ENCODE data around the gene ADAMTS10.
"Not testable (repeated sequence)": the region's sequence is repeated elsewhere in the genome, so short reads cannot be mapped to it uniquely, and the experiment has no call there.

Gene ADAMTS10

DNA sequence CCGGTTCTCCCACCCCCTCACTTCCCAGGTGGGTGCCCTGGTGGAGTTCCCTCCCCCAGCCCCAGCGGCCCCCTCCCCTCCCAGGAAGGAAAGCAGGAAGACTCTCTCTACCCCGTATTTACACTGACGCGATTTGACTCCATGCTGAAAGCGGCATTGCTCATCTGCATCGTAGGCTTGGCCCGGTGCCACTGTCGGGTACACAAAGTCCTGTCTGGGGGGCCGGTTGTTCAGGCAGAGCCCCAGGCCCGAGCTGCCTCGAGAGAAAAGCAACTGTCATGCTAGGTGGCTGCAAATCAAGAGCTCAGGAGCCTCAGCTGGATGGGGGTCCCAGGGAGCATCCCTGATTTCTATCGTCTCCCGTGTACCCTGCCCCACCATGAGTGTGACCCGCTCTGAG is 14.9 kb downstream of the ADAMTS10 start:
- DNase-seq (ENCODE audit: low spot score) = no peak

DNA sequence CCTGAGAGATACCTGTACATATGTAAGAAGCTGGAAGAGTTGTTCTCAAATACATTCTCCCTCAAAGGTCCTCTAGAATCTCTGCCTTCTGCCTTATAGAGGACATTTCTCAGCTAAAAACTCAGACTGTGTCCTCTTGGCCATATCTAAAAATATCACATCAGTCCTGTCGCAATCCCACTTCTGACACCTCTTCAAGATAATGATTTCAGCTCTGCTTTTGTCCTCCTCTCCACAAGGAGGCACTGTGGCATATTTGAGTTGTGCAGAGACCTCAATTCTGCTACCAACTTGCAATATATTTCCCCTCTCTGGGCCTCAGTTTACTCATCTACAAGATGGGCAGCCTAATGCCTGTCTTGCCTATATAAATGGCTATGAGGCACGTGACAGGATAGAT is 16.6 kb downstream of the ADAMTS10 start:
- DNase-seq (ENCODE audit: low spot score) = no peak

DNA sequence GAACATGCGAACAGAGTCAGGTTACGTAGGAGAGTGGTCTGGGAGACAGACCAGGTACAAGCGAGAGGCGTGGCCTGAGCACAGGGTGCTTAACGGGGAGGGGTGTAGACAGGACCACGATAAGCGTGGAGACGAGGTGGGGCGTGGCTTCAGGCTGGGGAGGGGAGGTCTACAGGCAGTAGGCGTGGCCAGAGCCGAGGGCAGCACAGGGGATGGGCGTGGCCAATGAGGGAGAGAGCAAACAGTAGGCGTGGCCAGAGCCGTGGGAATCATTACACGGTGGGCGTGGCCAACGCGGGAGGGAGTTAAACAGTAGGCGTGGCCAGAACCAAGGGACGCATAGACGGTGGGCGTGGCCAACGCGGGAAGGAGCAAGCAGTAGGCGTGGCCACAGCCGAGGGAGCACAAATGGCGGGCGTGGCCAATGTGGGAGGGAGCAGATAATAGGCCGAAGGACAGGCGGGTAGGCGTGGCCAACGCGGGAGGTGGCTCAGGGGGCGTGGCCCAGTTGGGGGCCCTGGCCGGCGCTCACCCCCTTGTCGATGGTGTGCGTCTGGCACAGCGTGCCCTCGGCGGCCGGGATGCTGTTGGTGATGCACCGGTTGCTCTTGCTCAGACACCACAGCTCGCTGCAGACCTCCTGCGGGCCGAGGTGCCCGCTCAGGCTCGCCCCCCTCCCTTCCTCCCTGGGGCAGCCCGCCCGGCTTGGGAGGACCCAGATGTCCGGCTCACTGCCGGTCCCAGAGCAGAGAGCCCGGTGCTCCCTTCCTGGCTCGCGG is 18.1 kb downstream of the ADAMTS10 start:
- DNase-seq (ENCODE audit: low spot score) = peak; percentile 88

DNA sequence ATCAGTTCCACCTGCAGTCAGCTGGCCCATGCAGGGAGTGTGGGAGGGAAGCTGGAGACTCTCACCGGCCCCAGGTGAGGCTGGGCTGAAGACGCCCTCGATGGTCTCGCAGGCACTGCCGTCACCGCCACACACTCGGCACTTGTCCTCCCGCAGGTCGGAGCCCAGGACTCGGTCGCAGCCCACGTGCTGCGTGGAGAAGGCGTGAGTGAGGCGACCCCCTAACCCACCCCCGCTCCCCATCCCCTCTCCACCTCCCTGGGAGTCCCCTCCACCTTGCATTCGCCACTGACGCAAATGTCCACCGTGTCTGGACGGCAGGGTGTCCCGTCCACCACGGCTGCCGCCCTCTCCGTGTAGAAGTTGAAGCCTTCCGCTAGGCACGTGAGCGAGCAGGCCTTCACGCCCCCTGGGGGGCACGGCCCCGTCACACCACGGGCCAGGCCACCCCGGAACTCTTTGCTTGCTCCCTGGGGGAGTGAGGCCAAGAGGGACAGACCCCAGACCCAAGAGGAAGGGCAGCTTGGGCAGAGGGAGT is 21.3 kb downstream of the ADAMTS10 start:
- DNase-seq (ENCODE audit: low spot score) = no peak

DNA sequence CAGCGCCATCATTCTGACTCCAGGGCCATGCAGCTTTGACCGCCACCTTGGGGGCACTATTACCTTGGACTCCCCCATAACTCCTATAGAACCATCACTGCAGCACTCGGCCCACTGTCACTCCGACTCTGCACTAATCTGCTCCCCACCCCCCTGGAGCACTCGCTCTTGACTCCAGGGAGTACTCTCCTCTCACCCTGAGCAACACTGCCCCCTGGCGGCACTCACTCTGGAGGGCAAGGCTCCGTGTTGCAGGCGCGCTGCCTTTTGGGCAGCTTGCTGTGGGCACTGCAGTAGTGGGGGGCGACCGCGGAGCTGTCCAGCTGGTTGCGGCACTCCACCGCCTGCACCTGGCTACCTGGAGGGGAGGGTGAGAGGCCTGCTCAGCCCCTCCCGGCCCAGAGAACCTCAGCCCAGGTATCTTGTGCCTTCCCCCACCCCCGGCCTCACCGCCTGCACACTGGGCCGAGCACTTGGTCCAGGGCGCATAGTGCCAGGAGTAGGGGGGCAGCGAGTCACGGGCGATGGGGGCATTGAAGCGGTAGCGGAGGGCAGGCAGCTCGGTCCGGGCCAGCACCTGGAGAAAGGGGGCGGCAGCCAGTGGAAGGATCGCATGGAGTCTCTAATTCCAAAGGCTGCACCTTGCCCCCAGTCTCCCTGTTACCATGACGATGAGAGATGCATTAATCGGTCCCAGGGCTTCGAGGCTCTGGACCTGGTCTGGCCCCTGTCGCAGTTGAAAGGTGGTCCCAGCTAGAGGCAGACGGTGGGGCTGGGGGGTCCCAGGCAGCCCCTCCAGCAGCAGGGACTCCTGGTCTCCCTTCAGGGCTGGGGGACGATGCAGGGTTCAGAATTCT is 24.4 kb downstream of the ADAMTS10 start:
- DNase-seq (ENCODE audit: low spot score) = no peak

DNA sequence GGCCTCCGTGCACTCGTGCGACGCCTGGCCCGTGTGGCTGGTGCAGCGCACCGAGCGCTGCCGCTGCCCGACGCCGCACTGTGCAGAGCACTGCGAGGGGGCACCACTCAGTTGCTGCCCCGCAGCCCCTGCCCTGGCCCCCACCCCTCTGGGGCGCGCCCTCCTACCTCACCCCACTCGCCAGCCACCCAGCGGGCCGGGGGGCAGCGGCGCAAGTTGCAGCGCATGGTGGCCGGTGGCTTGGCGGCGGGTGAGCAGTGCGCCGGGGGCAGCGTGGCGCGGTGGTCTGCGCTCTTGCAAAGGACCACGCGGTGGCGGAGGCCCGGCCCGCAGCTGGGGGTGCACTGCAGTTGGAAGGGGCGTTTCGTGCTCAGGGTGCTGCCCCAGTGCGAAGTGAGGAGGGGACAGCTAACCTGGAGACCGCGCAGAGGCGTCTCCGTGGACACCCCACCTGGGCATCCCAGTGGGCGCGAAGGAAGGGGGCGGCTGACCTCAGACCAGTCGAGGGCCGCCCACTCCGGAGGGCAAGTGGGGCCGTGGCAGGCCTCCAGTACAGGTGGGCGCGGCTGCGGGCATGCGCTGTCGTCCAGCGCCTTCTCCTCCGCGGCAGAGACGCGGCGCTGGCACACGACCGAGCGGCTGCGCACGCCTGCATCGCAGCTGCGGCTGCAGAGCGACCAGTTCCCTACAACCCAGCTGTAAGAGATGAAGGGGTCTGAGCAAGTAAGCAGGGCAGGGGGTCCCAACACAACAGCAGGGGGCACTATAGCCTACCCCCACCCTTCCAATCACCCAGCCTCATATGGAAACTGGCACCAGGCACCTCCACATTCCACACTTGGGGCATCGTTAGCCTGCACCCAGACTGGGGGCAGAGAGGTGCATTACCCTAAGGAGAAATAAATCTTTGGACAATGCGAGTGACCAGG is 25.3 kb downstream of the ADAMTS10 start:
- DNase-seq (ENCODE audit: low spot score) = no peak

DNA sequence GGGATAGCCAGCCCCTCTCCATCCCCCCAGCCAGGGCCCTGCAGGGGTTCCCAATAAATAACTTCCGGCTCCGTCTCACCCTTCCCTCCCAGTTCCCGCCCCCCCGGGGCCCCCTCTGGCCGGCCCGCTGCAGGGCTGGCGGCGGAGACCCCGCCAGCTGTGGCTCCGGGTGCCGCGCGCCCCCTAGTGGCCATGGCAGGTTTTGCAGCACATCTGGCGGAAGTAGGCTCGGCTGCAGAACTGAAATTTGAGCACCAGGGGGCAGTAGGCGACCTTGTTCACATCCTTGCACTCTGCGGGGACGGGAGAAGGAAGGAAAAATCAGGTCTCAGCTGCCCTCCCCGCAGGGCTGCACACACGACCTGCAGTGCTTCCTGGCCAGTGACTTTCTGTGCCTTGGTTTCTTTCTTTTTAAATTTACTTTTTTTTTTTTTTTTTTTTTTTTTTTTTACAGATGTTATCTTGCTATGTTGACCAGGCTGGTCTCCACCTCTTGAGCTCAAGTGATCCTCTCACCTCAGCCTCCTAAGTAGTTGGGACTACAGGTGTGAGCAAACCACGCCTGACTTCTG is 29.7 kb downstream of the ADAMTS10 start:
- DNase-seq (ENCODE audit: low spot score) = peak; percentile 70

DNA sequence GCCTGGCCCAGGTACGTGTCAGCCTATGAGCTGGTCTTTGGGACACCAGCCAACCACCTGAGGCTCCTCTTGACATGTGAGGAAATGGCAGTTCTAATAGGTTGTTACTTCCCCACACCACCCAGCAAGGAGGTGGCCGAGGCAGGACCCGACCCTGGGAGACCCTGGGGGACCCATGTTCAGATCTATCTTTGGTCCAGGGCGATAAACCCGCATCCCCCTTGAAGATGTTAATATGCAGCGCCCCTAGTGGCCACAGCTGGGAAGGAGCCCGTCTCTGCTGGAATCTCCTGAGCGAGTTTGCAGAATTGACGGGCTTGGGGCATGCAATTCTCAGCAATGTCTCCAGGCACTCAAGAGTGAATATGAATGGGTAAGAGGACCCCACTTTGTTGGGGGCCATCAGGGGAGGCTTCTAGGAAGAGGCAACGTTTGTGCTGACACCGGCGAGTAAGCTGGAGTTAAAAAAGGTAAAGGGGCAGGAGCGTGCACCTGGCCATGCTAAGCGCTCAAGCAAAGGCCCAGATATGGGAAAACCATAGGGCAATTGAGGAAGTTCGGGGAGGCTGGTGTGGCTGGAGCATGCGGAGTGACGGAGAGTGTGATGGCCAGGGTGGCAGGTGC is 31.8 kb downstream of the ADAMTS10 start:
- DNase-seq (ENCODE audit: low spot score) = peak; percentile 58

DNA sequence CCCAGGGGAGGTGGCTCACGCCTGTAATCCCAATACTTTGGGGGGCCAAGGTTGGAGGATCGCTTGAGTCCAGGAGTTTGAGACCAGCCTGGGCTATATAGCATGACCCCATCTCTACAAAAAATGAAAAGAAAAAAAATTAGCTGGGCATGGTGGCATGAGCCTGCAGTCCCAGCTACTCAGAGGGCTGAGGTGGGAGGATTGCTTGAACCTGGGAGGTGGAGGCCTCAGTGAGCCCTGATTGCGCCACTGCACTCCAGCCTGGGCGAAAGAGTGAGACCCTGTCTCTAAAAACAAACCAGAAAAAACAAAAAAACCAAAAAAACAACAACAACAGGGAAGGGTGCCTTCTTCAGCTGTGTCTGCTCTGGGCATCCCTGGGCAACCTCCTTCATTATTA is 32.8 kb downstream of the ADAMTS10 start:
- no peak for DNase-seq (ENCODE audit: low spot score)

DNA sequence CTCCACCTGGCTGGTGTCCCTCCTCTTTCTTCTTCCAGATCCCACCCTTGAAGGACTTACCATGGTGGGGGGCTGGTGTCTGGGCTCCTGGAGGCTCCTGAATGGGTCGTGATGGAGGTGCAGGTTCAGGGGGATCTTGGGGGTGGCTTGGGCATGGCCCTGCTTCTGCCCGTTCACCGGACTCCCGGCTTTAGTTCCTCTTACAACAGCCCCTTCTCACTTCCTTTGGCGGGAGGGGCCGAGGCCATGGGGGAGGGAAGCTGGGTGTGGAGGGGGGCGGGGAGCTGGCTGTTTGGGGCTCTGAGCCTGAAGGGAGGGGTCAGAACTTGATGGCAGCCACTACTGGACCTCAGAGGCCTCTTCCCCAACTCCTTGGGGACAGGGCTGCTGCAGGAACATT is 33.3 kb downstream of the ADAMTS10 start, which contains the start of gene MYO1F:
MYO1F (minus strand) TSS at position 196 of the 400 bp plus-strand sequence; CDS start at position 63, 133 bp downstream.
- no peak for DNase-seq (ENCODE audit: low spot score)

DNA sequence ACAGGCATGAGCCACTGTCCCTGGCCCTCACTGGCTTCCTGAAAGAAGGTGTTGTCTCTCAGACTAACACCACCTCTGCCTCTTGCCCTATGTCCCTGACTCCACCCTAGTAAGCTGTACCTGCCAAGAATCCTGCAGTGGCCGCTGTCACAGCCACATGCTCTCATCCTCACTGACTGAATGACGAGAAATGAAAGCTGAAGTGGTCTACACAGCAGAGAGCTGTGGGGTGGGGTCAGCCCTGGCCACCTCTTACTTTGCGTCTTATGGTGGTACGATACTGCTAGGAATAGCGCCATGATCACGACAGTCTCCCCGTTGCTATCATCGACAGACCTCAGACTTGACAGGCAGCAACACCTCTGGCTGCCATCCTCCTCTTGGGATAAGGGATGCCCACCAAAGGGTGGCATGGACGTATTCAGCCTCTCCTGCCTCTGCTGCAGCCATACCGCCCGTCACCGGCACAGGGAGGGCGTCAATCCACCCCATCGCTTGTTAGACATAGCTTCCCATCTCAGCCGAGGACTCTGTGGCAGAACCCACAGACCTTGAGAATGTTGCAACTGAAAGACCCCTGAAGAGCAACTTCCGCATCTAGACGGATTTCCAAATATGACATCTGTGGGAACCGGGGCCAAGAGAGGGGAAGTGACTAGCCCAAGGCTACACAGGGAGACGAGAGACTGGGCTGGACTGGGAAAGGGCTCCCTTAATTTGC is 34.1 kb downstream of the ADAMTS10 start:
- no peak for DNase-seq (ENCODE audit: low spot score)

DNA sequence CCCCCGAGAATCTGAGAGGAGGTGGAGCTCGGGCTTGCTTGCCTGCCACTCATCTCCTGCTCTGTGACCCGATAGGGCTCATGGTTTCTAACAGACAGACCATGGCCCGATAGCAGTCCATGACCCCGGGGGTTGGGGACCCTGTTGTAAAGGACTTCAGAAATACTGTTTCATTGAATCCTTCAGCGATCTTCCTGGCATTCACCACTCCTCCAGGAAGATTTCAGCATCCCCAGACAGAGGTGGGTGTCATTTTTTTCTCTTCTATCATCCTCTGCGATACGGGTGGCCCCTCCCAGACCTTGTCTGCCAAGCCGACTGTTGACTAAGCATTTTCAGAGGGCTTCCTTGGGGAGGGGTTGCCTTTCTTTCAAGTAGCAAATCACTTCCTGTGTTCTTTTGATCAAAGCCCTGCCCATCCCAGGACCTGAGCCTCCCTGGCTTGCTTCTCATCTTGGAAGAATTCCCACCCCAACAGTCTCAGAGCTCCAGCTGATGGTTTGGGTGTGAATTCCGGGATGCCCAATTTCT is 35.0 kb downstream of the ADAMTS10 start:
- no peak for DNase-seq (ENCODE audit: low spot score)

DNA sequence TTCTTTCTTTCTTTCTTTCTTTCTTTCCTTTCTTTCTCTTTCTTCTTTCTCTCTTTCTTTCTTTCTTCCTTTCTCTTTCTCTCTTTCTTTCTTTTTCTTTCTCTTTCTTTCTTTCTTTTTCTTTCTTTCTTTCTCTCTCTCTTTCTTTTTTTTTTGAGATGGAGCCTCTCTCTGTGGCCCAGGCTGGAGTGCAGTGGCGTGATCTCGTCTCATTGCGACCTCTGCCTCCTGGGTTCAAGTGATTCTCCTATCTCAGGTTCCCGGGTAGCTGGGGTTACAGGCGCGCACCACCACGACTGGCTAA is 35.9 kb downstream of the ADAMTS10 start:
- DNase-seq (ENCODE audit: low spot score) = not testable (repeated sequence)

DNA sequence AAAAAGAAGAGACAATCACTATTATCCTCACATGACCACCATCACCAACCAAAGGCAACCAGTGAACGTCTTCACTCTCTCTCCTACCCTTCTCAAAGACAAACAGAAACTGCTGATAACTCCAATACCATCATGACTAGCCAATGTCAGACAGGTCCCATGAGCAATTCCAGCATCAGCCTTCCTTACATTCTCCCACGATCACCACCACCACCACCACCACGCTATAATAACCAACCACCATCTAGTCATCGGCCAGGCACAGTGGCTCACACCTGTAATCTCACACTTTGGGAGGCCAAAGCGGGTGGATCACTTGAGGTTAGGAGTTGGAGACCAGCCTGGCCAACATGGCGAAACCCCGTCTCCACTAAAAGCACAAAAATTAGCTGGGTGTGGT is 37.2 kb downstream of the ADAMTS10 start:
- DNase-seq (ENCODE audit: low spot score) = no peak

DNA sequence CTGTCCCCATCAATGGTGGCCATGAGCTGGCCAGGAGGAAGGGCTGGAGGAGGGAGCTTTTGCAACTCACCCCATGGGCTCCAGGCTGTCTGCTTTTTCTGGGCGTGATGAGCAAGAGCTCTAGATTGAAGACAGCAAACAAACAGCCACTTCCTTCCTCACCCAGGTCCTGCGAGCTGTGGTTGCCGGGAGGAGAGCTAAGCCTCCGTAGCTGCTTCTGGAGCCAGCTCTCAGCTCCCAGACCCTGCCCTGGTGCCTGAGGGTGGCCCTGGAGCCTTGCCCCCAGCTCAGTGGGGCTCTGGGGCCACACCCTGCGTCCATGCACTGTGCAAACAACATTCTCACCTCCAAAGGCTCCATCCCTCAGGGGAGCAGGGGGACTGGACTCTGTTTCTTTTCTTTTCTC is 39.5 kb downstream of the ADAMTS10 start:
- no peak for DNase-seq (ENCODE audit: low spot score)

DNA sequence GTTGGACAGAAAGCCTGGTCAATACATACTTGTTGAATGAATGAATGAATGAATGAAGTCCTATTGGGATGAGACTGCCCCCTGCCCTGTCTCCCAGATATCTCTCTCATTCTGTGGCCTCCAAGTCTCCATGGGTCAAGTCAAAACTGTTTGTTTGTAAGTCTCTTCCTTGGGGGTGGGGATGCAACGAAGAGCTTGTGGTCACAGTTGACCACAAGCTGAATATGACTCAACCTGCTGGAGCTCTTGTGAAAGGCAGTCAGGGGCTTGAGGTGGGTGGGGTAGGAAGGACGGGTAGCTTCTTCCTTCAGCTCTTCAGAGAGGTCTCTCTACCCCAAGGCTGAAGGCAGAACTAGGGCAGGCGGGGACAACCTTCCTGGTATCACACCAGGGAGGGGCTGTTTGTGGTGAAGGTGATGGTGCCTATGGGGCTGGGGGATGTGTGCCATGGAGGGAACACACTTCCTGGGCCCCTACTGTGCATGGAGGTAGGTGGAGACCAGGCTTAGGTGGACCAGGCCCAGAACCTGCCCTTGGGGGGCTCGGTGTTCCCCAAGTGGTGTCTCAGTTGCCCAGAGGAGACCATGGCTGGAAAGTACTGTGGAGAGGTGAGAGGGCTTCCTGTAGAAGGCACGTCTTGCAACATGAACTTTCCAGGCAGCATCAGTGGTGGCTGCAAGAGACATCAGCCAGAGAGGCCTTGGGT is 41.3 kb downstream of the ADAMTS10 start:
- DNase-seq (ENCODE audit: low spot score) = no peak

DNA sequence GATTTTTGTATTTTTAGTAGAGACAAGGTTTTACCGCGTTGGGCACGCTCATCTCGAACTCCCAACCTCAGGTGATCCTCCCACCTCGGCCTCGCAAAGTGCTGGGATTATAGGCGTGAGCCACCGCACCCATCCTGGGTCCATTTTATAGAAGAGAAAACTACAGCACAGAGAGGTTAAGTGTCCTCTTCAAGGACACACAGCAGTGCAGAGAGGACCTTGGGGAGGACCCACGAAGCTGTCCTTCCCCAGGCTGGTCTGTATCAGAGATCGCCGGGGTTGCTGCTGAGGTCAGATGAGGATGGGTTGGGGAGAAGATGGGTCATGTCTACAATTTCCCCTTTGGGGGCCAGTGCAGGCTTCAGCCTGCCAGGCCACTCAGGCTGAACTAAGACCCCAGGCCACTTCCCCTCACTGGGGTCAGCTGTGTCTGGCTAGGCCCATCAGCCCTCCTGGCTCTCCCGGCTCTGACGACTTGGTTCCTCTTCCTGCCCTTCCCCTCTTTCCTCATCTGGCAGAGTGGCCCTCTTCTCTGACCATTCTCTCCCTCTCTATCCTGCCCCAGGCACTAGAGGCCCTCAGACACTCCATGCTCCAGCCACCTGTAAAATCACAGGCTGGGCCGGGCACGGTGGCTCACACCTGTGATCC is 42.9 kb downstream of the ADAMTS10 start:
- no peak for DNase-seq (ENCODE audit: low spot score)

DNA sequence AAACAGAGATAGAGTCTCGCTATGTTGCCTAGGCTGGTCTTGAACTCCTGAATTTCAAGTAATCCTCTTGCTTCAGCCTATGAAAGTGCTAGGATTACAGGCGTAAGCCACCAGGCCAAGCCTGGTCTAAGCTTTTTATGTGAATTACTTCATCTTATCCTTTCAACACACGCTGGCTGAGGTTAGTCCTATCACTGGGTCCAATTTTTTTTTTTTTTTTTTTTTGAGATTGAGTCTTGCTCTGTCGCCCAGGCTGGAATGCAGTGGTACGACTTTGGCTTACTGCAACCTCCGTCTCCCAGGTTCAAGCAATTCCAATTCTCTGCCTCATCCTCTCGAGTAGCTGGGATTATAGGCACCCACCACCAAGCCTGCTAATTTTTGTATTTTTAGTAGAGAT is 43.7 kb downstream of the ADAMTS10 start:
- no peak for DNase-seq (ENCODE audit: low spot score)

DNA sequence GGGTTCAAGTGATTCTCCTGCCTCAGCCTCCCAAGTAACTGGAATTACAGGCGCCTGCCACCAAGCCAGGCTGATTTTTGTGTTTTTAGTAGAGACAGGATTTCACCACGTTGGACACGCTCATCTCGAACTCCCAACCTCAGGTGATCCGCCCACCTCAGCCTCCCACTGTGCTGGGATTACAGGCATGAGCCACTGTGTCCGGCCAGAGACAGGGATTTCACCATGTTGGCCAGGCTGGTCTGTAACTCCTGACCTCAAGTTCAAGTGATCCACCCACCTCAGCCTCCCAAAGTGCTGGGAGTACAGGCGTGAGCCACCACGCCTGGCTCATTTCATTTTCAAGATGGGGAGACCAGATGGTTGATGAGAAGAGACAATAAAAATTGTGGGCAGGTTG is 45.6 kb downstream of the ADAMTS10 start:
- not testable (repeated sequence) for DNase-seq (ENCODE audit: low spot score)

Data from SK-N-DZ (cell line).